AG04450 (cell line): ENCODE data around the gene RETSAT. TPM values are rescaled to one million over a fixed set of nuclear protein-coding genes. Genes with fewer than 3 reads are reported as not detected.

ENCODE experiments used
- CTCF ChIA-PET: fragments of 300-600, 350-600 bp; formaldehyde crosslinking; extraction: SDS; loops from one replicate; lab custom pipeline; 2022; ENCODE audit warnings: antibody characterized with exemption, inconsistent platforms; lab: Charles Lee
- POLR2A ChIA-PET: fragments of 350-600 bp; formaldehyde crosslinking; extraction: SDS; loops from one replicate; lab custom pipeline; 2021; ENCODE audit warnings: antibody characterized with exemption, inconsistent platforms; lab: Yijun Ruan, JAX
- DNase-seq: peaks from one replicate; pipeline ENCODE4 v3.0.0-alpha.2; 2011; ENCODE audit warnings: low read depth, low spot score
- H3K27ac ChIP-seq: one replicate; pipeline ENCODE4 v1.5.1; 2012; ENCODE audit warnings: low read depth, low read length, control low read depth
- H3K27me3 ChIP-seq: one replicate; pipeline ENCODE4 v1.6.0; 2012; ENCODE audit warnings: low read length; ENCODE audit not compliant: control insufficient read depth, insufficient read depth
- H3K4me3 ChIP-seq: 2 replicates; pipeline ENCODE4 v1.5.1; 2011; ENCODE audit warnings: mild to moderate bottlenecking, low read depth, low read length, control low read depth
- H3K9me3 ChIP-seq: 2 replicates; pipeline ENCODE4 v1.5.1; 2012; ENCODE audit warnings: low read length; ENCODE audit not compliant: control insufficient read depth, insufficient read depth
- CTCF ChIP-seq: IDR thresholded peaks from 2 replicates; pipeline ENCODE4 v1.5.1; 2011; ENCODE audit warnings: low read depth, low read length, control low read depth, inconsistent platforms
- polyA plus RNA-seq: library from polyadenylated mRNA; depleted of rRNA; stranded (reverse); fragments of >200 nt; gene quantifications from 2 replicates; pipeline ENCODE4 v1.2.3, GENCODE V29; 2011

Gene RETSAT
- polyA plus RNA-seq, 1 experiment, result 35.5 TPM

- H3K27ac ChIP-seq, result peak within 1 kb of the TSS; percentile 80
- POLR2A ChIA-PET, result interaction anchor here (0.8 to 3.5 kb wide), 9 partner anchors 16 to 284 kb away, joined by 3 to 18 read pairs (median 6); partner anchors contain the start of genes C2orf68, ELMOD3, MAT2A and RETSAT
- H3K9me3 ChIP-seq, result no peaks in the 10 kb centered on the region
- DNase-seq, result peak; percentile 66
- CTCF ChIA-PET, result interaction anchor here (0.7 to 1.0 kb wide), 2 partner anchors 10 to 223 kb away, joined by 3 read pairs; no protein-coding TSS in a partner anchor
- H3K27me3 ChIP-seq, result no peaks in the 10 kb centered on the region
- peak within 1 kb of the TSS; percentile 82 for H3K4me3 ChIP-seq
- TF ChIP-seq CTCF, result no peak; the same call in 1 of the 2 replicates
Observed at GRCh38 chr2:85327822-85328617, 26.3 kb downstream of the RETSAT start, which contains the start of gene TGOLN2. Gene TGOLN2 (minus strand): TSS chr2:85327989. CDS start chr2:85327962, 27 bp downstream.

GRCh38 chr2:85327160-85327821 is 27.0 kb downstream of the RETSAT start:
- Histone ChIP-seq H3K4me3 (peak overlapping the region; percentile 82), H3K27me3 (no peaks in the 10 kb centered on the region), H3K9me3 (no peaks in the 10 kb centered on the region), H3K27ac (no peak overlapping the region)
- ChIA-PET POLR2A (interaction anchor here (0.8 to 3.5 kb wide), 10 partner anchors 15 to 285 kb away, joined by 3 to 18 read pairs (median 4); partner anchors contain the start of genes C2orf68, ELMOD3, MAT2A and RETSAT), CTCF (interaction anchor here (0.7 to 1.7 kb wide), 3 partner anchors 10 to 224 kb away, joined by 3 to 4 read pairs (median 3); no protein-coding TSS in a partner anchor)
- no peak for DNase-seq
- no peak for TF ChIP-seq CTCF

GRCh38 chr2:85326406-85327159 is 27.7 kb downstream of the RETSAT start:
- Histone ChIP-seq H3K27me3 (no peaks in the 10 kb centered on the region), H3K4me3 (peak overlapping the region; percentile 82), H3K27ac (no peak overlapping the region), H3K9me3 (no peaks in the 10 kb centered on the region; the same call in 1 of the 2 replicates)
- CTCF ChIA-PET, result interaction anchor here (0.5 to 1.7 kb wide), 5 partner anchors 23 to 311 kb away, joined by 3 to 4 read pairs (median 3); no protein-coding TSS in a partner anchor
- DNase-seq, result no peak
- TF ChIP-seq CTCF, result no peak
- POLR2A ChIA-PET, result interaction anchor here (0.6 to 3.5 kb wide), 6 partner anchors 14 to 781 kb away, joined by 3 to 18 read pairs (median 6); partner anchors contain the start of genes MAT2A and SH2D6

GRCh38 chr2:85325466-85325811 is 28.9 kb downstream of the RETSAT start:
- H3K4me3 ChIP-seq, result peak overlapping the region; percentile 82
- no peak for TF ChIP-seq CTCF
- no peak overlapping the region for H3K27ac ChIP-seq
- no peaks in the 10 kb centered on the region; the same call in 1 of the 2 replicates for H3K9me3 ChIP-seq
- DNase-seq, result no peak
- ChIA-PET POLR2A (interaction anchor here (0.8 to 1.2 kb wide), 2 partner anchors 11 to 213 kb away, joined by 3 read pairs; partner anchors contain the start of gene MAT2A), CTCF (interaction anchor here (1.1 to 2.4 kb wide), 3 partner anchors 25 to 226 kb away, joined by 4 to 12 read pairs (median 4); no protein-coding TSS in a partner anchor)
- H3K27me3 ChIP-seq, result no peaks in the 10 kb centered on the region
